Measurements from ENCODE around the gene NFIX. TPM values are rescaled to one million over a fixed set of nuclear protein-coding genes. Genes with fewer than 3 reads are reported as not detected.

NFIX gene
- total RNA-seq, 1 donor from 2014 or later = 6.7 TPM

- H3K36me3 ChIP-seq (ENCODE audit: control insufficient read depth, insufficient read depth, low read length) = no peaks in the 10 kb centered on the region
Observed at GRCh38 chr19:13034636-13035035, 39.4 kb downstream of the NFIX start.

GRCh38 chr19:13035820-13036365 lies 40.6 kb downstream of the NFIX start:
- Histone ChIP-seq H3K36me3 (ENCODE audit: control insufficient read depth, insufficient read depth, low read length) (no peaks in the 10 kb centered on the region), H3K27me3 (ENCODE audit: control insufficient read depth, insufficient read depth, low read length) (no peaks in the 10 kb centered on the region), H3K4me3 (ENCODE audit: low read depth, low read length) (no peak overlapping the region)
- no peak for DNase-seq (ENCODE audit: low read depth)
- TF ChIP-seq CTCF (IDR thresholded peaks at IDR 0.05; ENCODE audit: insufficient read depth, low read length, poor library complexity, severe bottlenecking) = no peak

More at GRCh38 chr19:13034636-13035035, 39.4 kb downstream of the NFIX start:
- Histone ChIP-seq H3K27me3 (ENCODE audit: control insufficient read depth, insufficient read depth, low read length) (no peaks in the 10 kb centered on the region), H3K4me3 (ENCODE audit: low read depth, low read length) (no peak overlapping the region)
- DNase-seq (ENCODE audit: low read depth) = no peak
- no peak for TF ChIP-seq CTCF (IDR thresholded peaks at IDR 0.05; ENCODE audit: insufficient read depth, low read length, poor library complexity, severe bottlenecking)

- no peak for DNase-seq (ENCODE audit: low read depth)
- TF ChIP-seq CTCF (IDR thresholded peaks at IDR 0.05; ENCODE audit: insufficient read depth, low read length, poor library complexity, severe bottlenecking) = no peak
- no peaks in the 10 kb centered on the region for H3K36me3 ChIP-seq (ENCODE audit: control insufficient read depth, insufficient read depth, low read length)
- H3K27me3 ChIP-seq (ENCODE audit: control insufficient read depth, insufficient read depth, low read length) = no peaks in the 10 kb centered on the region
- H3K4me3 ChIP-seq (ENCODE audit: low read depth, low read length) = no peak overlapping the region
Observed at GRCh38 chr19:13036366-13036976, 41.2 kb downstream of the NFIX start.

DNA sequence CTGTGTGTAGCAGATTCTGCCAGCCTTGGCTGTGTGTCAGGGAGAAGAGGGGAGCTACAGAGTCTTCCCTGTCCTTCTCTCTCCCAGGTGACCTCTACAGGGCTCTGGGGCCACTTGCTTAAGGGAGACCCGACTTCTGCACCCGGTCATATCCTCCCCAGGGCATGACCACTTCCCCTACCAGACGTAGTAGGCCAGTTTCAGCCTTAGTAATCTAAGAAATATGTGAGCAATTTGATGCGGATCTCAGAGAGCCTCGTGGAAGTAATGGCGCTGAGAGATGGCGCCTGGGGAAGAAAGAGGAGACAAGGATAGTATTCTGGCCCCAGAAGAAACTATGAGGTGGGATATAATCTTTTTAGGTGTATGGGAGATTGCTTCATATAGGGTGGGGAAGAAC lies 41.9 kb downstream of the NFIX start:
- DNase-seq (ENCODE audit: low read depth) = no peak
- no peak for TF ChIP-seq CTCF (IDR thresholded peaks at IDR 0.05; ENCODE audit: insufficient read depth, low read length, poor library complexity, severe bottlenecking)
- Histone ChIP-seq H3K36me3 (ENCODE audit: control insufficient read depth, insufficient read depth, low read length) (no peaks in the 10 kb centered on the region), H3K4me3 (ENCODE audit: low read depth, low read length) (no peak overlapping the region), H3K27me3 (ENCODE audit: control insufficient read depth, insufficient read depth, low read length) (no peaks in the 10 kb centered on the region)

GRCh38 chr19:13037731-13038130 lies 42.5 kb downstream of the NFIX start:
- Histone ChIP-seq H3K36me3 (ENCODE audit: control insufficient read depth, insufficient read depth, low read length) (no peaks in the 10 kb centered on the region), H3K27me3 (ENCODE audit: control insufficient read depth, insufficient read depth, low read length) (no peaks in the 10 kb centered on the region), H3K4me3 (ENCODE audit: low read depth, low read length) (no peak overlapping the region)
- TF ChIP-seq CTCF (IDR thresholded peaks at IDR 0.05; ENCODE audit: insufficient read depth, low read length, poor library complexity, severe bottlenecking) = no peak
- DNase-seq (ENCODE audit: low read depth) = no peak
